IPS-NIHi11 (cell line): ENCODE data around the gene KAZN.

Source experiments
- DNase-seq: peaks from one replicate; pipeline ENCODE4 v3.0.0; 2012; ENCODE audit warnings: mixed read lengths, low spot score

The KAZN gene

GRCh38 chr1:14647777-14648176 is 49.3 kb downstream of the KAZN start:
- no peak for DNase-seq

GRCh38 chr1:14648391-14648790 is 49.9 kb downstream of the KAZN start:
- DNase-seq, result no peak

- DNase-seq, result no peak
These were observed 50.7 kb downstream of the KAZN start for GRCh38 chr1:14648896-14649855.

- no peak for DNase-seq
These were observed 51.5 kb downstream of the KAZN start for GRCh38 chr1:14649976-14650375.

GRCh38 chr1:14650951-14651350 is 52.5 kb downstream of the KAZN start:
- DNase-seq, result no peak

- no peak for DNase-seq
These were observed 54.4 kb downstream of the KAZN start for GRCh38 chr1:14652840-14653239.

GRCh38 chr1:14653461-14653960 is 55.0 kb downstream of the KAZN start:
- DNase-seq, result no peak

- DNase-seq, result no peak
These were observed 56.1 kb downstream of the KAZN start for GRCh38 chr1:14654554-14654953.

- no peak for DNase-seq
These were observed 56.9 kb downstream of the KAZN start for GRCh38 chr1:14655385-14655784.

GRCh38 chr1:14656384-14656937 is 58.0 kb downstream of the KAZN start:
- no peak for DNase-seq

GRCh38 chr1:14658642-14659041 is 60.2 kb downstream of the KAZN start:
- DNase-seq, result no peak

- DNase-seq, result no peak
These were observed 61.4 kb downstream of the KAZN start for GRCh38 chr1:14659913-14660312.

GRCh38 chr1:14660801-14661200 is 62.3 kb downstream of the KAZN start:
- DNase-seq, result no peak

- no peak for DNase-seq
These were observed 62.7 kb downstream of the KAZN start for GRCh38 chr1:14661222-14661621.

- DNase-seq, result no peak
These were observed 63.6 kb downstream of the KAZN start for GRCh38 chr1:14662116-14662515.

- DNase-seq, result no peak
These were observed 65.3 kb downstream of the KAZN start for GRCh38 chr1:14663773-14664172.

- no peak for DNase-seq
These were observed 67.9 kb downstream of the KAZN start for GRCh38 chr1:14666373-14666772.

- DNase-seq, result no peak
These were observed 68.6 kb downstream of the KAZN start for GRCh38 chr1:14666962-14667650.

GRCh38 chr1:14667651-14667984 is 69.1 kb downstream of the KAZN start:
- no peak for DNase-seq

- no peak for DNase-seq
These were observed 70.1 kb downstream of the KAZN start for GRCh38 chr1:14668538-14668937.

- DNase-seq, result no peak
These were observed 73.5 kb downstream of the KAZN start for GRCh38 chr1:14672005-14672404.

GRCh38 chr1:14674030-14674429 is 75.5 kb downstream of the KAZN start:
- DNase-seq, result no peak

- DNase-seq, result no peak
These were observed 77.9 kb downstream of the KAZN start for GRCh38 chr1:14676400-14676799.
